ENCODE data around the gene APOA1. TPM values are rescaled to one million over a fixed set of nuclear protein-coding genes. Genes with fewer than 3 reads are reported as not detected.

Gene APOA1
- total RNA-seq, 4 donors from 2014 or later, result 1.3 TPM; not detected in 3

DNA sequence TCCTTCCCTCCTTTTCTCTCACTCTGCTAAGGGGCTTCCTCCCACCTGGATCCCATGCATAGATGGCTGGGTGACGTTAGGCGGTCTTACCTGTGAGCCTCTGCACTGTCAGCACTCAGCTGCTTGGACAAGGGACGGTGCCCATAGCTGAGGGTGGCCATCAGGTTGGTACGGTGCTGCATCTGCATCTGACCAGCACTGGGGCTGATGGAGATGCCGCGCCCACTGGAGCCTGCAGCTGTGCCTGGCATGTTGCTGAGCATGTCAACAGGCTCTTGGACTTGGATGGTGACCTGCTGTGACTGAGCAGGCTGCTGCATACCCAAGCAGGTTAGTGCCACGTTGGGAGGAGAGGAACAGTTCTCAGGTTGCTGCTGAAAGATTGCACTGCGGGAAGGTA is 21.8 kb upstream of the APOA1 start:
- Histone ChIP-seq H3K36me3 (peaks cover 0 to 99% of the 10 kb centered on the region in 2 donors), H3K27ac (no peak overlapping the region), H3K27me3 (no peaks in the 10 kb centered on the region), H3K9me3 (no peaks in the 10 kb centered on the region), H3K4me3 (no peak overlapping the region), H3K4me1 (no peaks in the 10 kb centered on the region)
- TF ChIP-seq POLR2AphosphoS5 (IDR thresholded peaks at IDR 0.05), result no peak
- TF ChIP-seq, protein P1, sequence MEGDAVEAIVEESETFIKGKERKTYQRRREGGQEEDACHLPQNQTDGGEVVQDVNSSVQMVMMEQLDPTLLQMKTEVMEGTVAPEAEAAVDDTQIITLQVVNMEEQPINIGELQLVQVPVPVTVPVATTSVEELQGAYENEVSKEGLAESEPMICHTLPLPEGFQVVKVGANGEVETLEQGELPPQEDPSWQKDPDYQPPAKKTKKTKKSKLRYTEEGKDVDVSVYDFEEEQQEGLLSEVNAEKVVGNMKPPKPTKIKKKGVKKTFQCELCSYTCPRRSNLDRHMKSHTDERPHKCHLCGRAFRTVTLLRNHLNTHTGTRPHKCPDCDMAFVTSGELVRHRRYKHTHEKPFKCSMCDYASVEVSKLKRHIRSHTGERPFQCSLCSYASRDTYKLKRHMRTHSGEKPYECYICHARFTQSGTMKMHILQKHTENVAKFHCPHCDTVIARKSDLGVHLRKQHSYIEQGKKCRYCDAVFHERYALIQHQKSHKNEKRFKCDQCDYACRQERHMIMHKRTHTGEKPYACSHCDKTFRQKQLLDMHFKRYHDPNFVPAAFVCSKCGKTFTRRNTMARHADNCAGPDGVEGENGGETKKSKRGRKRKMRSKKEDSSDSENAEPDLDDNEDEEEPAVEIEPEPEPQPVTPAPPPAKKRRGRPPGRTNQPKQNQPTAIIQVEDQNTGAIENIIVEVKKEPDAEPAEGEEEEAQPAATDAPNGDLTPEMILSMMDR (IDR thresholded peaks at IDR 0.05), result no peak
- no peak for TF ChIP-seq POLR2A (IDR thresholded peaks at IDR 0.05)
- no peak for TF ChIP-seq EP300 (IDR thresholded peaks at IDR 0.05)
- ATAC-seq, result no peak
- 84 to 100% methylated on average over 2 of the region's 8 CpGs for WGBS, 2 donors (ENCODE audit: low coverage in 1 of 2)

DNA sequence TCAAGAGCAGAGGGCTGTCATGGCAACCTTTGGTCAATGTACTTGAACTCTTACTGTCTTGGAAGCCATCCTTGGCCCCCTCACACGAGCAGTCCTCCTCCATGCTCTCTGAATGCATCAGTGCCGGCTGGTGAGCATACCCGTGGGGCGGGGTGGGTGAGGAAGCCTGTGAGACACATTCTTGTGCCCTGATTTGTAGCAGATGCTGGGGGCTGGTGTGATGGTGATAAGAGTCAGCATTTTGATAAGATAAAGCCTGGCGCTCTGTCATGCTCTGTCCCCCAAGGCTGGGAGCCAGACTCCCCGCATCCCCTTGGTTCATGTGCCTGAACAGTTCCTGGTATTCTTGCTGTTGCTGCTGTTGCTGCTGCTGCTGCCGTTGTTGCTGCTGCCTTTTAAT is 20.5 kb upstream of the APOA1 start:
- no peak for ATAC-seq
- no peaks in the 10 kb centered on the region for H3K9me3 ChIP-seq
- peaks cover 0 to 9% (median 0%) of the 10 kb centered on the region in 3 donors for H3K4me1 ChIP-seq
- no peaks in the 10 kb centered on the region for H3K27me3 ChIP-seq
- H3K4me3 ChIP-seq, result no peak overlapping the region
- WGBS, 2 donors (ENCODE audit: low coverage in 1 of 2), result 71% methylated on average over 3 of the region's 7 CpGs; no CpG with 5 or more reads in 1 of the 2 donors
- H3K27ac ChIP-seq, result no peak overlapping the region
- peaks cover 0 to 96% of the 10 kb centered on the region in 2 donors for H3K36me3 ChIP-seq
- TF ChIP-seq POLR2A (IDR thresholded peaks at IDR 0.05) (no peak), EP300 (IDR thresholded peaks at IDR 0.05) (no peak), POLR2AphosphoS5 (IDR thresholded peaks at IDR 0.05) (no peak)
- TF ChIP-seq, protein P1 (IDR thresholded peaks at IDR 0.05), result no peak

DNA sequence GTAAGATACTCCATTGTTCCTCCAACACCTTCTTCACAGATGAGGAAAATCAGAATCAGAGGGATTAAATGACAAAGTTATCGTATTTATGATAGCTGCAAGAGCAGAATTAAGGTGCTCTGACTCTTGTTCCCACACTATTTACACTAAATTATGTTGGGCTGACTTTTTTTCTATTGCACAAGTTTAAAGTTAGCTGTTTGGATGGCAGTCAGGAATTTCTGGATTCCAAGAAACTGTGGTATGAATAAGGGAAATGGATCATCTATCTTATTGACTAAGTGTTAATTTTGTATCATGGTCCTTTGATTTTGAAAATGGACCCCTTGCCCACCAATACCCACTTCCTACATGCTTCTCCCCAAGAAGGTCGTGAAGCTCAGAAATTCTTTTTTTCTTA is 19.9 kb upstream of the APOA1 start:
- Histone ChIP-seq H3K9me3 (no peaks in the 10 kb centered on the region), H3K4me1 (peaks cover 0 to 15% (median 0%) of the 10 kb centered on the region in 3 donors), H3K4me3 (no peak overlapping the region), H3K27ac (no peak overlapping the region), H3K27me3 (no peaks in the 10 kb centered on the region), H3K36me3 (peaks cover 0 to 91% of the 10 kb centered on the region in 2 donors)
- no peak for ATAC-seq
- WGBS, 2 donors (ENCODE audit: low coverage in 1 of 2), result 70 to 74% methylated on average over 1 to 2 of the region's 2 CpGs
- TF ChIP-seq POLR2A (IDR thresholded peaks at IDR 0.05), result no peak
- TF ChIP-seq, protein P1 (IDR thresholded peaks at IDR 0.05), result no peak
- no peak for TF ChIP-seq EP300 (IDR thresholded peaks at IDR 0.05)
- no peak for TF ChIP-seq POLR2AphosphoS5 (IDR thresholded peaks at IDR 0.05)

DNA sequence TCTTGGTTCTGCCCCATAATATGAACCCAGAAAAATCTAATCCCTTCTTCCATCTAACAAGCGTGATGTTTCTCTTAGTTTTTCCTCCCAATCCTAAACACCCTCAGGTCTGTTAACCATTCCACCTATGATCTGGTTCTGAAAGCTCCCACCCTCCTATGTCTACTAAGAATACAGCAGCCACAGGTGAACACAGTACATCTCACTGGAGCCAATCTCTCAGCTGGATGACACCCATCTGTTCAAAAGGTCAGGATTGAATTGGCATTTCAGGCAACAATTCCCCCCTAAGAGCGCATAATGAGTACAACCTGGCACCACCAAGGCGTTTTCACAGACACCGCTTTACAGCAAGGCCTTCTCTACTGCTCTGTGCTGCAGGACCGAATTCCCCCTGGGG is 19.0 kb upstream of the APOA1 start:
- Histone ChIP-seq H3K4me3 (no peak overlapping the region), H3K36me3 (peaks cover 0 to 91% of the 10 kb centered on the region in 2 donors), H3K27me3 (no peaks in the 10 kb centered on the region), H3K9me3 (no peaks in the 10 kb centered on the region), H3K27ac (no peak overlapping the region), H3K4me1 (peaks cover 0 to 21% (median 0%) of the 10 kb centered on the region in 3 donors)
- no peak for ATAC-seq
- TF ChIP-seq, protein P1 (IDR thresholded peaks at IDR 0.05), result no peak
- TF ChIP-seq EP300 (IDR thresholded peaks at IDR 0.05) (no peak), POLR2AphosphoS5 (IDR thresholded peaks at IDR 0.05) (no peak), POLR2A (IDR thresholded peaks at IDR 0.05) (no peak)
- 71 to 95% methylated on average over 2 to 3 of the region's 5 CpGs for WGBS, 2 donors (ENCODE audit: low coverage in 1 of 2)

DNA sequence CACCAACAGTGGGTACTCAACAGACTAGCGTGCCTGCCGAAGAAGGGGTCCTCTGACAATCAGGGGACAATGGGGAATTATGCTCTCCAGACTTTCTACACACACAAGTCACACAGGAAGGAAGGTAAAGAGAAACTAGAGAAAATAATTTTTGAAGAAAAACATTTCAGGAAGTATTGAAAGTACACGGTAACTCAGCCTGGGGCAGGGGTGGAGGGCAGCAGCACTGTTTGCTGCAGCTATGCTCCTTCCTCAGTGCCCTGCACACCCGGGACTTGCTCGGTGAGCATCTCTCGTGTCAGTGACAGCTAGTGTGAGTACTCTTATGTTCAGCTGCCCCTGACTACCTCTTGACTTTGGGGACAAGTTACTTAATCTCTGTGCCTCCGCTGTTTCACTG is 18.0 kb upstream of the APOA1 start:
- TF ChIP-seq POLR2A (IDR thresholded peaks at IDR 0.05) (no peak), POLR2AphosphoS5 (IDR thresholded peaks at IDR 0.05) (no peak), EP300 (IDR thresholded peaks at IDR 0.05) (no peak)
- TF ChIP-seq, protein P1 (IDR thresholded peaks at IDR 0.05), result no peak
- no peak overlapping the region for H3K27ac ChIP-seq
- H3K36me3 ChIP-seq, result peaks cover 0 to 88% of the 10 kb centered on the region in 2 donors
- H3K27me3 ChIP-seq, result no peaks in the 10 kb centered on the region
- no peaks in the 10 kb centered on the region for H3K9me3 ChIP-seq
- 95 to 96% methylated on average over 5 to 6 of the region's 7 CpGs for WGBS, 2 donors (ENCODE audit: low coverage in 1 of 2)
- no peak for ATAC-seq
- peaks cover 0 to 21% (median 0%) of the 10 kb centered on the region in 3 donors for H3K4me1 ChIP-seq
- no peak overlapping the region for H3K4me3 ChIP-seq

Data from gastroesophageal sphincter (tissue), 4 donors.